Activated CD4-positive, CD25-positive, alpha-beta regulatory T cell (primary cell): Measurements from ENCODE around the gene DLK2.
A peak's percentile ranks its signal among the peaks of the same experiment; 100 is the strongest.

Experiments
- DNase-seq, 4 experiments: peaks; one replicate each; lab custom pipeline; 2025; lab: John Stamatoyannopoulos, UW

DLK2 gene

DNA sequence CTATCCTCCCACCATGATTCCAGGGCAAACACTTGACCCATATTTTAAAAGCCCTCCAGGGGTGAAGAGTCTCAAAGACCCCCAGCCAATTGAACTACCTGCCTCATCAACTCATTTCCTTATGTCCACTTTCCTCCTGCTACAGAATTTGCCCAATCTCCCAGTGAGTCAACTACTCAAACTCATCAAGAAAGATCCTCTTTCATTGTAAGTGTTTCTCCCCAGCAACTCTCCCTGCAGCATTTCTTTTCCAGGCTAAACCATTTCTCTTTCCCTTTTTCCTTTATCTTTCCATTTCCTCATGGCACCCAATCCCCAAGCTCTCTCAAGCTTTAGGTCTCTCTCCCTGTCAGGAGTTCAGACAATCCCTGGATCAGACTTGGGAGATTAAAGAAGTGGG is 1.5 kb downstream of the DLK2 start:
- DNase-seq, result no peak

DNA sequence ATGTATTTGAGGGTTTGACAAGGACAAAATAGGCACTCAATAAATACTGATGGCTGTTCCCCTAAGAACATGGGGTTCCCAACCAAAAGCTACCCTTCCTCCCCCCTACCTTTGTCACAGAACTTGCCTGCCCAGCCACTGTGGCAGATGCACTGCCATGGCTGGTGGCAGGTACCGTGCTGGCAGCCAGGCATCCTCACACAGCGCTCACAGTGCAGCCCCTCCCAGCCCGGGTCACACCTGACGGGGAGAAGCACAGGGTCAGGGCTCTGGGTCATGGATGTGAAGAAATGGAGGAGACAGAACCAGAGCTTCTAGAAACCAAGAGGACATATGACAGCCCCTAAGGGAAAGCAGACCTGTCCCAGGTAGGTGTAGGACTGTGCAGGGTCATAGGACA is 2.5 kb downstream of the DLK2 start:
- DNase-seq, result no peak

DNA sequence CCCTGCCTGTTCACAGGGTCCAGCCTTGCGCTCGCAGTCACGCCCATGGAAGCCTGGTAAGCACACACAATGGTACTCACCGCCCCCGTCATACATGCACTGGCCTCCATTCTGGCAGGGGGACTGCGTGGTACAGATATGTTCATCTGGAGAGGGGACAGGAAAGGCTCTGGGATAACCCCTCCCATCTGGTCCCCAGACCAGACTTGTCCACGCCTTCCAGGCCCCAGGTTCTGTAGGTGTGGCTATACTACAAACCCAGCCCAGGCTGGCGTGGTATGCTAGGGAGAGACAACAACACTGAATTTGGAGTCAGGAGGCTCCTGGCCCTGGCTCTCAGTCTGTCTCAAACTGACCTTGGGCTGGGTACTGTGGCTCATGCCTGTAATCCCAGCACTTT is 3.4 kb downstream of the DLK2 start:
- no peak for DNase-seq

DNA sequence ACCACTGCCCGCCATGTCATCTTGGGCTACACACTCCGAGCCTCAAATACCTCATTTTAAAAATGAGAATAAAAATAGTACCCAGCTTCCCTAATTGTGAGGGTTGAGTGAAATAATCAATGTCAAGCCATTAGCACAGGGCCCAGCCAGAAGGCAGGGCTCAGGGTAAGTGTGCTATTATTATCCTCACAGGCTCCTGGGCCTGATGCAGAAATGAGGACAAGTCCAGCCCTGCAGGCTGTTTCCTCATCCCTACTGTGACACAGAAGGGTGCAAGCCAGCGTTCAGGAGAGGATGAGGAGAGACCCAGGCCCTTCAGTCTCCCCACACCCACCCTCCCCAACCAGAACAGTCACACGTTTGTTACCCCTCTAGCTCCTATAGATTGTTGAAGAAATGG is 4.0 kb downstream of the DLK2 start:
- no peak for DNase-seq

DNA sequence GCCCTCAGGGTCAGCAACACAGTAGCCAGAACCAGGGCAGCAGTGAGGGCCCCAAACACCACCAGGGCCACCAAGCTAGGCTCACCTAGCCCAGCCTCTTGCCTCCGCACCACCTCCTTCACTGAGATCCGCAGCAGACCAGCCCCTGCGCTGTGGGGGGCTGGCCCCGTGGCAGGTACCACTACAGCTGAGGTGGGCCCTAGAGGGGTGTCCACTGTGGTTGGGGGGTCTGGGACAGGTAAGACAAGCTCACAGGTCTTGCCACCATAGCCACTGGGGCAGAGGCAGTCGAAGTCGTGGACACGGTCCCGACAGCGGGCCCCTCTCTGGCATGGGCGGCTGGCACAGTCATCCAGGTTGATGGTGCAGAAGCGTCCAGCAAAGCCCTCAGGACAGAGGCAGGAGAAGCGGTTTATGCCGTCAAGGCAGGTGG is 4.6 kb downstream of the DLK2 start:
- DNase-seq, result no peak

DNA sequence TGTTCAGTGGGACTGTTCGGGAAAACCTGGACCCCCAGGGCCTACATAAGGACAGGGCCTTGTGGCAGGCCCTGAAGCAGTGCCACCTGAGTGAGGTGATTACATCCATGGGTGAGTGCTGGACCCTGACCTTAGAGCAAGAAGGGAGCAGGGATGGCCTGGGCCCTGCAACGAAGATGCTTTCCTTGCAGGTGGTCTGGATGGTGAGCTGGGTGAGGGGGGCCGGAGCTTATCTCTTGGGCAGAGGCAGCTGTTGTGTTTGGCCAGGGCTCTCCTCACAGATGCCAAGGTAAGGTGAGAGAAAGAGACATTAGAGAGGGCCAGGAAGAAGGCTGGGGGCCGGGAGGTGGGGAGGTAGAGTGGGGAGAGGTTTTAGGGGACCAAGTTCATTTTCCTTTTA is 6.4 kb downstream of the DLK2 start:
- no peak for DNase-seq

DNA sequence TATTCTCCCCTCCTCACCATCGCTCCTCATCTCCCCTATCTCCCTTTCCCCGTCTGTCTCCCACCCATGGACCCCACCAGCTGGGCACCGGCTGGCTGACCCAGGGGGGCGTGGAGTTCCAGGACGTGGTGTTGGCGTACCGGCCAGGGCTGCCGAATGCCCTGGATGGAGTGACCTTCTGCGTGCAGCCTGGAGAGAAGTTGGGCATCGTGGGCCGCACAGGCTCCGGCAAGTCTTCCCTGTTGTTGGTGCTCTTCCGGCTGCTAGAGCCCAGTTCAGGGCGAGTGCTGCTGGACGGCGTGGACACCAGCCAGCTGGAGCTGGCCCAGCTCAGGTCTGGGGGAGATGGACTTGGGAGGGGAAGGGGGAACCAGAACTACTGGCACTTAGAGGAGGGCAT is 7.7 kb downstream of the DLK2 start:
- DNase-seq, result no peak

DNA sequence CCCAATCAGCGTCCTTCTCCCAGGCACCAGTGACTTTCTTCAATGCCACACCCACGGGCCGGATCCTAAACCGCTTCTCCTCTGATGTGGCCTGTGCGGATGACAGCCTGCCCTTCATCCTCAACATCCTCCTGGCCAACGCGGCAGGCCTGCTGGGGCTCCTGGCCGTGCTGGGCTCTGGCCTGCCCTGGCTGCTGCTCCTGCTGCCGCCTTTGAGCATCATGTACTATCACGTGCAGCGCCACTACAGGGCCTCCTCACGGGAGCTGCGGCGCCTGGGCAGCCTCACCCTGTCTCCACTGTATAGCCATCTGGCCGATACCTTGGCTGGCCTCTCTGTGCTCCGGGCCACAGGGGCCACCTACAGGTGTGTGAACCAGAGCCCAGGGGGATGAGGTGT is 9.8 kb downstream of the DLK2 start:
- DNase-seq, result no peak

DNA sequence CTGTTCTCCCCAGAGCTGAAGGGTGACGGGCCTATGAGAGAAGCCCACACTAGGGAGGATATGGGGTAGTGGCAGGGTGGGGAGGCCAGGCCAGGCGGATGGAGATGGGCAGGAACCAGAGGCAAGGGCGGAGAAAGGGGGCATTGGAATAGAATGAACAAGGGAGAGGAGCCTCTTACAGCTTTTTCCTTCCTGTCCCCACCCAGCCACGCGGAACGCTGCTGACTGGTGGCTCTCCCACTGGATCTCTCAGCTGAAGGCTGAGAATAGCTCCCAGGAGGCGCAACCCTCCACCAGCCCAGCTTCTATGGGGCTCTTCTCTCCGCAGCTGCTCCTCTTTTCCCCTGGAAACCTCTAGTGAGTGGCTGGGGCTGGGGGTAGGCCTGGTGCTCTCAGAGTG is 10.8 kb downstream of the DLK2 start:
- DNase-seq, result no peak

DNA sequence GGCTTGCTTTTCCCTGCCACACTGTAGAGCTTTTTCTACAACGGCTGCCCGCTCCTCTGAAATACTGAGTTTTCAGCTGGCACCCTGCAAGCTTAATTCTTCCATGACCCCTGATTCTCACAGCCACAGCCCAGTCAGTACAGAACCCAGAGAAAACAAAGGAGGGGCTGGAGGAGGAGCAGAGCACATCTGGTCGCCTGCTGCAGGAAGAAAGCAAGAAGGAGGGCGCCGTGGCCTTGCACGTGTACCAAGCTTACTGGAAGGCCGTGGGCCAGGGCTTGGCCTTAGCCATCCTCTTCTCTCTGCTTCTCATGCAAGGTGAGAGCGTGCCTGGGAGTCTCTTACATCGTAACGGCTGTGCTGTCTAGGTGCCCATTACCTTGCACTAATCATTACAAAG is 11.3 kb downstream of the DLK2 start:
- no peak for DNase-seq

DNA sequence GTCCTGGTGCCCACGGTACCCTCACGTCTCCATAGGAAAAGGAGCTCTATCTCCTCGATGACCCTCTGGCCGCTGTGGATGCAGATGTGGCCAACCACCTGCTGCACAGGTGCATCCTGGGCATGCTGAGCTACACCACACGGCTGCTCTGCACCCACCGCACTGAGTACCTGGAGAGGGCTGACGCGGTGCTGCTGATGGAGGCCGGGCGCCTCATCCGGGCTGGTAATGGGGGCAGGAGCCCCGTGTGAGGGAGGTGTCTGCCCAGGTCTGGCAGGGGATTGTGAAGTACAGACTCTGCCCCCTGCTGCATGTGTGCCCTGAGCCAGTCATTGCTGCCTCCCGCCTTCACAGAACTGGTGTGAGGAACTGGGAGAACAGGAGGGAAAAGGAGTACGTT is 12.4 kb downstream of the DLK2 start:
- DNase-seq, result no peak

DNA sequence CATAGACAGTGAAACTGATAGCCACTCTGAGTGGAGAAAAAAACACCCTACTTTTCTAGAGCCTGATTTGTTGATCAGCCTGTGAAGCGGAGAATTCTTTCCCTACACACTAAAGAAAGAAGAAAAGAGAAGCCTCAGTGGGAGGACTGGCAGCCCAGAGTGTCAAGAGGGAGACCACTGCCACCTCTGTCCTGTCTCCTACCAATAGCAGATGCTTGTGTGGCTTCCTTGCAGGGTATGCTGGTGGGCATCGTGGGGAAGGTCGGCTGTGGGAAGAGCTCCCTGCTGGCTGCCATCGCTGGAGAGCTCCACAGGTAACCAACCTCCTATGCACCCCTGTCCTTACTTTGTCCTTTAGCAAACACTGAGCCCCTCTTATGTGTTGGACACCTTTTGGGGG is 17.6 kb downstream of the DLK2 start:
- DNase-seq, result no peak

DNA sequence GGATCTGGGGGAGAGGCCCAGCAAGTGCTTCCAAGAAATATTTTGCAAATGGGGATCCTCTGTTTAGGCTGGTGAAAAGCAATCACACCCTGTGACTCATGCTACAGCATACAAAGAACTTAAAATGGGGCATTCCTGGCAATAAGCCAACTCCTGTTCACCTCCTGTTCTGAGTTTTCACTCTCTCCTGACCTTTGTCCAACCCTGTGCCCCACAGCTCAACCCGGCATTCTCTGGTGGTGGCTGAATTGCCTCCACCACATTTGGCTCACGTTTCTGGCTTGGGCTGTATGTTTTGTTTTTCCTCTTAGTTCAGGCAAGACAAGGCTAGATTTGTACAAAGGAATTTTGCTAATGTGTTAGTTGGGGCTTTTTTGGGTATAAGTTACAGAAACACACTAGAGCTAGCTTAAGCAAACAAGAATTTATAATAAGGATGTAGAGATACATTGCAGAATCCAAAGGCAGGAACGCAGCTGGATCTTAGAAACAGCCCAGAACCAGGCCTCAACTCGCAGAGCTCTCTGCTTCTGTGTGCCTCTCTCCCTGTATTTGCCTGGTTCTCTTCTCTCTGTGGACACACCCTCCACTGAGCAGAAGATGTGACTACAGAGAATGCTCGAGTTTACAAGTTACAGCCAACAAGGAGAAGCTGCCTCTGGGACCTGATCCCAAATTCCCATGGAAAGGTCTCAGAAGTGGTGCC is 18.6 kb downstream of the DLK2 start:
- DNase-seq, result no peak

DNA sequence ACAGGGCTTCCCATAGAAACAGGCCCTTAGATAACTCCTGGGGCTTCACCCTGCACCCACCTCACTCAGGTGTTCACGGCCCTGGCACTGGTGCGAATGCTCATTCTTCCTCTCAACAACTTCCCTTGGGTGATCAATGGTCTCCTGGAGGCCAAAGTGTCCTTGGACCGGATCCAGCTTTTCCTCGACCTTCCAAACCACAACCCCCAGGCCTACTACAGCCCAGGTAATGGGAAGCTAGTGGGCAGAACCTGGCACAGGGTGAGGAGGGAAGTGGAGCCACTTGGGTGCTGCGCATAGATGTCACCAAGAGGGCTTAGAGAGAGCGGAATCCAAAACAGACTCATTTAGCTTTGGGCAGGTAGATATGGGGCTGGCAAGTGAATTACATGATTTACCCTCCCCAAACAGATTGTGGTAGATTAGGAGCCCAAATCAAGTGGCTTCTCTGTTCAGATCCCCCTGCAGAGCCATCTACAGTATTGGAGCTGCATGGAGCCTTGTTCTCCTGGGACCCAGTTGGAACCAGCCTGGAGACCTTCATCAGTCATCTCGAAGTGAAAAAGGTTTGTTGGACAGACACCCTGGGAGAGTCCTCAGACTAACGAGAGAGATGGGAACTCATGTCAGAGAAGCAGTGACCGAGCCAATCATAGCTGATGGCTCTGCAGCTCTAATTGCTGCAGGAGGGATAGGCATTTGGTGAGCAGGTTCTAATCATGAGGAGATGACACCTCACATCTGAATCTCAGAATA is 19.5 kb downstream of the DLK2 start:
- no peak for DNase-seq

DNA sequence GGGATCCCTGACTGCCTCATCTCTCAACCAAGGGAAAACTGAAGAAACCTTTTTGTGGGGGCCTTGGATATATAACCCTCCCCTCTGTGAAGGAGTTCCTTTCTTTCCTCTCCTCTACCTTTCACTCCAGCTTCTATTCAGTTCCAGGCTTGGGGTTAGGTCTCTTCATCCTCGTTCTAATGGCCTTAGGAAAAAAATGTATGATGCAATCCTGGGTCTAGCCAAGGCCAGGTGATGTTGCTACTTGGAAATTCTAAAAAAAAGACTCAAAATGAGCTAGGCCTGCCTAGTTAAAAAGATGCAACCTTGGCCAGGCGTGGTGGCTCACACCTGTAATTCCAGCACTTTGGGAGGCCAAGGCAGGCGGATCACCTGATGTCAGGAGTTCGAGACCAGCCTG is 20.4 kb downstream of the DLK2 start:
- DNase-seq, result no peak

DNA sequence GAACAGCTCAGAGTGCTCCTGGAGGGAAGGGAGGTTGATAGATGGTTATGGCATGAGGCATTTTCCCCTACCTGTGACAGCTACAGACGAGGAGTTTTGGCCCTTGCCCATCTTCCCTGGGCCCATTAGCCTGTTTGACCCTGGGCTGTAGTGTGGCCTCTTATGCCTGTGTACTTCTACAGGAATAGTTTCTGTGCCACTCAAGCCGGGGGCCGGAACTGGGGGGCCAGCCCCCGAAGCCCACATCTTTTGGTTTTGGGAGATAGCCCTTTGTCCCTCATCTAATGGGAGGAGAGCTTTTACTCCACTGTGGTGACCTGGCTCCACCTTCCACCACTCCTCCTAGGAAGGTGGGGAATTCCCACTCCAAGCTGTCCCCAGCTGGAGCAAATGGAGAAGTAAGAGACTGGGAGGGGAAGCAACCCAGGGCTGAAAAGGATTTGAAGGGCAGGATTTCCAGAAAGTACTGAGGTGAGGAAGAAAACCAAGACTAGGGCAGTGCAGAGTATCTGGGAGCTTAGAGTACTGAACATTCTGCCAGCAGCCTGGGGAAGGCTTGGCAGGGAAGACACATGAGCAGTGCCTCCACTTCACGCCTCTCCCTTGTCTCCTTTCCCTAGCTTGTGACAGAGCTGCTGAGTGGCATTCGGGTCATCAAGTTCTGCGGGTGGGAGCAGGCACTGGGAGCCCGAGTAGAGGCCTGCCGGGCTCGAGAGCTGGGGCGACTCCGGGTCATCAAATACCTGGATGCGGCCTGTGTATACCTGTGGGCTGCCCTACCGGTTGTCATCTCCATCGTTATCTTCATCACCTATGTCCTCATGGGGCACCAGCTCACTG is 21.1 kb downstream of the DLK2 start:
- no peak for DNase-seq

DNA sequence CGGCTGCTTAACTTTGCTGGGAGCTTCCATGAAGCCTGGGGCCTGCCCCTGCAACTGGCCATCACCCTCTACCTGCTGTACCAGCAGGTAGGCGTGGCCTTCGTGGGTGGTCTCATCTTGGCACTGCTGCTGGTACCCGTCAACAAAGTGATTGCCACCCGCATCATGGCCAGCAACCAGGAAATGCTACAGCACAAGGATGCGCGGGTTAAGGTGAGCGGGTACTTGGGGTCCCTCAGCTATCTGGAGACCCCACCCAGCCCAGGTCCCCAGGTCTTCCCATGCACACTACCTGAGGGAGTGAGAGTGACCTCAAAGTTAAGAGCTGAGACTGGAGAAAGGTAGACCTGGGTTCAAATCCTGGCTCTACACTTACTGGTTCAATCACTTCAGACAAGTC is 22.2 kb downstream of the DLK2 start:
- no peak for DNase-seq

DNA sequence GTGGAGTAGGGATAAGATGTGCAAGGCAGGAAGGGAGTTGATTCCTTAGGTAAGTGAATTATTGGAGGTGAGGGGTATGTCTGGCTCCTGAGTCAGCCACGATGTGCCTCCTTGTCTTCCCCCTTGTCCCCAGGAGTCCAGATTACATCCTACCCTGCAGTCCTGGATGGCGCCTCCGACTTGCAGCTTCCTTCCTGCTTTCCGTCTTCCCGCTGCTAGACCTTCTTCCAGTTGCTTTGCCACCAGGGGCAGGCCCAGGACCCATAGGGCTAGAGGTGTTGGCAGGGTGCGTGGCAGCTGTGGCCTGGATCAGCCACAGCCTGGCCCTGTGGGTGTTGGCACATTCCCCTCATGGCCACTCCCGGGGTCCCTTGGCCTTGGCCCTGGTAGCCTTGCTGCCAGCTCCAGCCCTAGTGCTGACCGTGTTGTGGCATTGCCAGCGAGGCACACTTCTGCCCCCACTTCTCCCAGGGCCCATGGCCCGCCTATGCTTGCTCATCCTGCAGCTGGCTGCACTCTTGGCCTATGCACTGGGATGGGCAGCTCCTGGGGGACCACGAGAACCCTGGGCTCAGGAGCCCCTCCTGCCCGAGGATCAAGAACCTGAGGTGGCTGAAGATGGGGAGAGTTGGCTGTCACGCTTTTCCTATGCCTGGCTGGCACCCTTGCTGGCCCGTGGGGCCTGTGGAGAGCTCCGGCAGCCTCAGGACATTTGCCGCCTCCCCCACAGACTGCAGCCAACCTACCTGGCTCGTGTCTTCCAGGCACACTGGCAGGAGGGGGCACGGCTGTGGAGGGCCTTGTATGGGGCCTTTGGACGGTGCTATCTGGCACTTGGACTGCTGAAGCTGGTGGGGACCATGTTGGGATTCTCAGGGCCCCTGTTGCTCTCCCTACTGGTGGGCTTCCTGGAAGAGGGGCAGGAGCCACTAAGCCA is 23.1 kb downstream of the DLK2 start:
- no peak for DNase-seq

DNA sequence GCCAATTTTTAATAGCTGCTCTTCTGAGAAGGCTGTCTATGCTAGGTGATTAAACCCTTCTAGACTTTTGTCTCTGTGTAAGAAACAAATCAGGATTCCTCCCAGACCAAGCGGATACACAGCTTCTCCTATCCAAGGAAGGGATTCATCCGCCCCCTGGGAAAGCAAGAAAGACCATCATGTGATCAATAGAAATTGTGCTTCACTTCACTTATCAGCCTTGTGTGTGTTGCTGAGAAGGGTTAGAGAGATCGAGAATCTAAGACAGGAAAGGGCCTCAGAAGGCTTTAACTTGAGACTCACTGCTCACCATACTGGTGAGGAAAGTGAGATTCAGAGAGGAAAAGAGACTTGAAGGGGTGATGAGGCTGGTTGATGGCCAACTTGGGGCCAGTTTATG is 26.5 kb downstream of the DLK2 start:
- DNase-seq, result no peak

DNA sequence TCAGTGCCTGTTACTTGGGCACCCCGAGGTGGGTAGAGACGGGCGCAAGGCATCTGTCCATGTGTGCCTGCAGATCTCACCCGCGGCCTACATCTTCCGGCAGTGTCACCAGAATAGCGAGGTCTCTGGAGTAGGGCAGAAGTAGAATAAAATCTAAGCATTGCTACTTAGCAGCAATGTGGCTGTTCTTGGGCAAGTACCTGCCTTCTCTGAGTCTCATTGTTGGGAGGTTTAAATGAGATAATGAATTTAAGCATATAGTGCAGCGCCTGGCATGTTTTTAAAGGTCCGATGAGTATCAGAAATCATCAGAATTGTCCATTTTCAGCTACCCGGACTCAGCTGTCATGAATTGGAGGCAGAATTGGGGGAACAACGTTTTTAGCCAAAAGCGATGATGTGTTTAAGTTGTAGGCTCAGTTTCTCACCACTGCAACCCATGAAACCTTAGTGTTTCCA is 27.2 kb downstream of the DLK2 start:
- peak in 1 of 4 experiments; percentile 32 for DNase-seq

DNA sequence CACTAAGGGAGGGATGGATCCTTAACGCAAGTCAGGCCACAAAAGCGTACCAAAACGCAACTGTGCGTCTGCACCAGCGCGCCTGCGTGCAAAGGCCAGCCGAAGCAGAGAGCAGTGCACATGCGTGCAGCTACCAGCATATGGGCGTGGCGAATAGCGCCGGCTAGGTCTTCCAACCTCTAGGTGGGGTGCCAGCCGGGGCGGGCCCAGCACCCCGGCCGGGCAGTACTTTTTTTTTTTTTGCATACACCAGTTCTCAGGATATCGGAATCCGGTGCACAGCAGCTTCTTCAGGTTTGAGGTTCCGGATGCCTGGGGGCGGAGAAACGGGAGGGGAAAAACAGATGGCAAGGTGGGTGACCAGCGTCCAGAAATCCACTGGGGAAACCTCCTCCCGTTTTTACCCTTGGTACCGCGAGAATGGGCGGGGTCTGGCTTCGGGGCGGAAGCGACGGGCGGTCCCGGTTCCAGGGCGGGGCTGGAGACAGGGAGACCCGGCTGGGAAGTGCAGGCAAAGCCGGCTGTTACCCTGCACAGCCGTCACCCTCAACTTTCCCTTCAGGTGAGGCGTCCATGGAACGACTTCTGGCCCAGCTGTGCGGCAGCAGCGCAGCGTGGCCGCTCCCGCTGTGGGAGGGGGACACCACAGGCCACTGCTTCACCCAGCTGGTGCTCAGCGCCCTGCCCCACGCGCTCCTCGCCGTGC is 27.8 kb downstream of the DLK2 start, which contains the start of gene ABCC10:
Gene ABCC10, plus strand, starts transcription at position 136 of the 706 bp plus-strand sequence. Its CDS starts 438 bp downstream, at position 574.
- peak; percentile 84 to 90 (median 88) for DNase-seq
